Measurements from ENCODE around the gene NFASC. TPM values are rescaled to one million over a fixed set of nuclear protein-coding genes. Genes with fewer than 3 reads are reported as not detected.

The NFASC gene
- total and polyA plus RNA-seq, 2 experiments from 2014 or later = 3.9 to 11.7 TPM

DNA sequence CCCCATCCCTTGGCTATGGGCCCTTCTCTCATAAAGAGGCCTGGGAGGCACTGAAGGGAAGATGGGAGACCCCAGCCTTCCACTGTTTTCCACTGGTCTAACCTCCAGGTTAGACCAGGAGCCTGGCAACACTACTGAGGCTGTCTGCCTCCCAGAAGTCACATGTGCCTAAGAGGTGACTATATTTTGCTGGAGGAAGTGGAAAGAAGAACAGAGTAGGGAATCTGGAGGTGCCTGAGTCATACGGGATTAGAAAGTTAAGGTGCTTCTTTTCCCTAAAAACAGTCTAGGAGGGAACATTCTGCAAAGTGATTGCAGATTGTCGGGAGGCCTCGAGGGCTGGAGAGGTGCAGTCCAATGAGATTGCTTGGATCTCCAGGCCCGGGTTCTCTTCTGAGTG lies 4.6 kb downstream of the NFASC start:
- Histone ChIP-seq H3K9me2 (ENCODE audit: insufficient read depth) (no peaks in the 10 kb centered on the region; the same call in 1 of the 2 replicates), H3K27ac (ENCODE audit: low read depth) (no peak overlapping the region), H3K4me1 (ENCODE audit: insufficient read depth) (peaks cover 16% of the 10 kb centered on the region; the same call in 1 of the 2 replicates), H3K27me3 (ENCODE audit: insufficient read depth) (no peaks in the 10 kb centered on the region), H2AFZ (no peak overlapping the region), H4K20me1 (replicated peaks; ENCODE audit: insufficient read depth) (no peaks in the 10 kb centered on the region), H3F3A (replicated peaks; ENCODE audit: low read depth) (no peaks in the 10 kb centered on the region), H3K36me3 (ENCODE audit: insufficient read depth) (no peaks in the 10 kb centered on the region), H3K4me3 (no peak overlapping the region), H3K79me2 (replicated peaks; ENCODE audit: insufficient read depth) (no peaks in the 10 kb centered on the region), H3K4me2 (no peak overlapping the region)
- Mint-ChIP-seq H3K4me1 (peaks cover 27% of the 10 kb centered on the region), H3K9me3 (no peaks in the 10 kb centered on the region), H3K27me3 (ENCODE audit: insufficient read depth, low read depth, poor library complexity) (peaks cover 6% of the 10 kb centered on the region), H3K4me3 (no peak overlapping the region), H3K36me3 (ENCODE audit: low read depth) (no peaks in the 10 kb centered on the region), H3K27ac (no peak overlapping the region)
- DNase-seq (ENCODE audit: low spot score) (no peak), ATAC-seq (no peak)
- TF ChIP-seq ETS1 (IDR thresholded peaks at IDR 0.05) (no peak), CREB1 (CRISPR knock-in tag; IDR thresholded peaks at IDR 0.05; ENCODE audit: low read depth) (no peak)

DNA sequence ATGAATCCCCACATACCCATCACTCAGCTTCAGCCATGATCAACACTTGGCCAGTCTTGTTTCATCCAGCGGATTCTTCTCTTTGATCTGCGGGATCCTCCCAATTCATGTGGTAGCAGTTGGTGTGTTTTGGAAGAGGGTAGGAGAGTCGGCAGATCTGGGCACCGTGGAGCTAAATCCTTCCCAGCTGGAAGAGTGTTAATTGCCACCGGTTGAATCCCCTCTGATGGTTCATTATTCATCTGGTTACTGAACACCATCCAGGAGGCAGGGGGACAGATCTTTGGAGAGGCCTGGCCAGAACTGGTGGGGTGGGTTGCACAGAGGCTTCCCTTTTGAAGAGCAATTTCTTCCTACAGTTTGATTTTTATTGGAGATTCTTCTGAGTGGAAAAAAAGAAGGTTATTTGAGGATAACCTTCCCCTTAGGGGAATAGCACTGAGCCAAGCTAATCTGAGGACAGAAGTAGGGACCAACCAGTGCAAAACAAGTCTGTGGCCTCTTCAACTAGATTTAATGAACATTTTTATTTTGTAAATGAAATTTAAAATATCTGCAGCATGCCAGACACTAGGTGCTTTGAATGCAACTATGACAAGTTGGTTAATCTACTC lies 8.1 kb downstream of the NFASC start:
- H3K27ac Mint-ChIP-seq = no peak overlapping the region
- no peaks in the 10 kb centered on the region for H3F3A ChIP-seq (replicated peaks; ENCODE audit: low read depth)
- no peaks in the 10 kb centered on the region for H3K27me3 ChIP-seq (ENCODE audit: insufficient read depth)
- H3K4me1 ChIP-seq (ENCODE audit: insufficient read depth) = peaks cover 21% of the 10 kb centered on the region
- no peaks in the 10 kb centered on the region for H3K36me3 Mint-ChIP-seq (ENCODE audit: low read depth)
- no peak overlapping the region for H3K4me3 ChIP-seq
- peaks cover 34% of the 10 kb centered on the region for H3K4me1 Mint-ChIP-seq
- DNase-seq (ENCODE audit: low spot score) (no peak), ATAC-seq (no peak; the same call in 2 of the 3 replicates)
- no peaks in the 10 kb centered on the region for H3K36me3 ChIP-seq (ENCODE audit: insufficient read depth)
- H3K9me2 ChIP-seq (ENCODE audit: insufficient read depth) = no peaks in the 10 kb centered on the region
- H3K9me3 Mint-ChIP-seq = no peaks in the 10 kb centered on the region
- no peak overlapping the region for H2AFZ ChIP-seq
- no peak overlapping the region for H3K27ac ChIP-seq (ENCODE audit: low read depth)
- H3K79me2 ChIP-seq (replicated peaks; ENCODE audit: insufficient read depth) = no peaks in the 10 kb centered on the region
- no peak overlapping the region for H3K4me2 ChIP-seq
- H4K20me1 ChIP-seq (replicated peaks; ENCODE audit: insufficient read depth) = no peaks in the 10 kb centered on the region
- H3K4me3 Mint-ChIP-seq = no peak overlapping the region
- H3K27me3 Mint-ChIP-seq (ENCODE audit: insufficient read depth, low read depth, poor library complexity) = peaks cover 5% of the 10 kb centered on the region
- TF ChIP-seq EZH2 (IDR thresholded peaks at IDR 0.05; ENCODE audit: low read depth, unreplicated experiment) (no peak), EZH2phosphoT487 (IDR thresholded peaks at IDR 0.05; ENCODE audit: unreplicated experiment) (no peak), NANOG (IDR thresholded peaks at IDR 0.05; ENCODE audit: borderline replicate concordance) (no peak), ZNF462 (CRISPR knock-in tag; IDR thresholded peaks at IDR 0.05) (no peak), STAT1 (IDR thresholded peaks at IDR 0.05; ENCODE audit: unreplicated experiment) (no peak), CREB1 (CRISPR knock-in tag; IDR thresholded peaks at IDR 0.05; ENCODE audit: low read depth) (no peak), JUNB (IDR thresholded peaks at IDR 0.05; ENCODE audit: unreplicated experiment) (no peak), POLR2AphosphoS5 (IDR thresholded peaks at IDR 0.05; ENCODE audit: low read depth) (no peak)
- TF ChIP-seq, protein P1, sequence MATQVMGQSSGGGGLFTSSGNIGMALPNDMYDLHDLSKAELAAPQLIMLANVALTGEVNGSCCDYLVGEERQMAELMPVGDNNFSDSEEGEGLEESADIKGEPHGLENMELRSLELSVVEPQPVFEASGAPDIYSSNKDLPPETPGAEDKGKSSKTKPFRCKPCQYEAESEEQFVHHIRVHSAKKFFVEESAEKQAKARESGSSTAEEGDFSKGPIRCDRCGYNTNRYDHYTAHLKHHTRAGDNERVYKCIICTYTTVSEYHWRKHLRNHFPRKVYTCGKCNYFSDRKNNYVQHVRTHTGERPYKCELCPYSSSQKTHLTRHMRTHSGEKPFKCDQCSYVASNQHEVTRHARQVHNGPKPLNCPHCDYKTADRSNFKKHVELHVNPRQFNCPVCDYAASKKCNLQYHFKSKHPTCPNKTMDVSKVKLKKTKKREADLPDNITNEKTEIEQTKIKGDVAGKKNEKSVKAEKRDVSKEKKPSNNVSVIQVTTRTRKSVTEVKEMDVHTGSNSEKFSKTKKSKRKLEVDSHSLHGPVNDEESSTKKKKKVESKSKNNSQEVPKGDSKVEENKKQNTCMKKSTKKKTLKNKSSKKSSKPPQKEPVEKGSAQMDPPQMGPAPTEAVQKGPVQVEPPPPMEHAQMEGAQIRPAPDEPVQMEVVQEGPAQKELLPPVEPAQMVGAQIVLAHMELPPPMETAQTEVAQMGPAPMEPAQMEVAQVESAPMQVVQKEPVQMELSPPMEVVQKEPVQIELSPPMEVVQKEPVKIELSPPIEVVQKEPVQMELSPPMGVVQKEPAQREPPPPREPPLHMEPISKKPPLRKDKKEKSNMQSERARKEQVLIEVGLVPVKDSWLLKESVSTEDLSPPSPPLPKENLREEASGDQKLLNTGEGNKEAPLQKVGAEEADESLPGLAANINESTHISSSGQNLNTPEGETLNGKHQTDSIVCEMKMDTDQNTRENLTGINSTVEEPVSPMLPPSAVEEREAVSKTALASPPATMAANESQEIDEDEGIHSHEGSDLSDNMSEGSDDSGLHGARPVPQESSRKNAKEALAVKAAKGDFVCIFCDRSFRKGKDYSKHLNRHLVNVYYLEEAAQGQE (IDR thresholded peaks at IDR 0.05; ENCODE audit: unreplicated experiment) = no peak
